Astrocyte (in vitro differentiated cells and primary cell): Measurements from ENCODE around the gene ATCAY.

ENCODE experiments used
- EZH2 ChIP-seq: IDR thresholded peaks from 2 replicates; pipeline ENCODE4 v1.6.1; 2012; ENCODE audit warnings: mild to moderate bottlenecking, low read length, inconsistent platforms; ENCODE audit not compliant: insufficient read depth
- TF ChIP-seq, protein P1 (sequence below): IDR thresholded peaks from 2 replicates; pipeline ENCODE4 v1.5.1; 2011; ENCODE audit warnings: low read depth, mild to moderate bottlenecking, inconsistent platforms, low read length, moderate library complexity; ENCODE audit not compliant: insufficient read depth

DNA sequence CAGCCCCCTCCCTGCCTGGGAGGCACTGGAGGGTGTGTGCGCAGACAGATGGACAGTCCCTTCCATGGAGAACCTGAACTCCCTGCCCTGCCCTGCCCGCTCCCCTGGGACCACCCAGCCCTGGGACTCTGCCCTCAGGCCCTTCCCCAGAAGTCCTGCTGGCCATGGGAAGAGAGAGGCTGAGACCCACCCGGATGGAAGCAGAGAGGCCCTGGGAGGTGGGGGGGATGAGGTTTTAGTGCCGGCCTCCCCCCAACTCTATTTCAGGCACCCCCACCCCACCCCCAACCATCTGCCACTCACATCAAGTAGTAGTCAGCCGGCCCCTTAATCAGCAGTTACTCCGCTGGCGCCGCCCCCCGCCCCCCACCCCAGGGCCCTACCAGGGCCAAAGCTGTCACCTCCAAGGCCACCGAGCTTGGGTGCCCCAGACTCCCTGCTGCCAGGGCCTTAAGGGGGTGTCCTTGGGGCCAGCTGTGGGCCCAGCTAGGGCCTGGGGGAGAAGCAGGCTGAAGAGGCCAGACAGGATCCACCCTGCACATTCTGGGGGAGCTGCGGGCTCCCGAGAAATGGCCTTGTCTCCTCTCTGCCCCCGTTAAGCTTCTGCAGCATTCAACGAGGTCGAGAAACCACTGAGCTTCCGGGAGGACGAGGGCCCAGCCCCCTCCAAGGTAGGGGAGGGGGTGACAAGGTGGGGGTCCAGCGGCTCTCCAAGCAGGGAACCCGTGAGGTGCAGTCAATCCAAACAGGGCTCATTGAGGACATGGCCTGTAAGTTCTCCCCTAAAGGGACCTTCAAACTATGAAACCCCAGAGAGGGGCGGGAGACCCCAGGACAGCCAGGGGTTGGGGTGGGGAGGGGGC, 69.7 kb downstream of the ATCAY start:
- TF ChIP-seq, protein P1, sequence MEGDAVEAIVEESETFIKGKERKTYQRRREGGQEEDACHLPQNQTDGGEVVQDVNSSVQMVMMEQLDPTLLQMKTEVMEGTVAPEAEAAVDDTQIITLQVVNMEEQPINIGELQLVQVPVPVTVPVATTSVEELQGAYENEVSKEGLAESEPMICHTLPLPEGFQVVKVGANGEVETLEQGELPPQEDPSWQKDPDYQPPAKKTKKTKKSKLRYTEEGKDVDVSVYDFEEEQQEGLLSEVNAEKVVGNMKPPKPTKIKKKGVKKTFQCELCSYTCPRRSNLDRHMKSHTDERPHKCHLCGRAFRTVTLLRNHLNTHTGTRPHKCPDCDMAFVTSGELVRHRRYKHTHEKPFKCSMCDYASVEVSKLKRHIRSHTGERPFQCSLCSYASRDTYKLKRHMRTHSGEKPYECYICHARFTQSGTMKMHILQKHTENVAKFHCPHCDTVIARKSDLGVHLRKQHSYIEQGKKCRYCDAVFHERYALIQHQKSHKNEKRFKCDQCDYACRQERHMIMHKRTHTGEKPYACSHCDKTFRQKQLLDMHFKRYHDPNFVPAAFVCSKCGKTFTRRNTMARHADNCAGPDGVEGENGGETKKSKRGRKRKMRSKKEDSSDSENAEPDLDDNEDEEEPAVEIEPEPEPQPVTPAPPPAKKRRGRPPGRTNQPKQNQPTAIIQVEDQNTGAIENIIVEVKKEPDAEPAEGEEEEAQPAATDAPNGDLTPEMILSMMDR: no peak
- TF ChIP-seq EZH2: no peak
